IMR-90 (cell line): ENCODE data around the gene ZNFX1. TPM values are rescaled to one million over a fixed set of nuclear protein-coding genes. Genes with fewer than 3 reads are reported as not detected.

Experiments
- ATAC-seq: fragments of 200-7000 bp; cut with Tn5 transposase; 2 replicates; pipeline ENCODE4 v1.9.1; 2020; ENCODE audit warnings: low read depth, mild to moderate bottlenecking, moderate library complexity
- BruUV-seq: library from RNA; stranded (reverse); fragments of 400-500 nt; replicated peaks from 2 replicates; lab custom pipeline; 2021; lab: Mats Ljungman, UMichigan
- CTCF ChIA-PET: fragments of 300-600 bp; formaldehyde crosslinking; extraction: SDS; loops from one replicate; lab custom pipeline; 2021; ENCODE audit warnings: antibody characterized with exemption; lab: Yijun Ruan, JAX
- POLR2A ChIA-PET: fragments of 300-600 bp; sonication (Branson Sonifier 250); formaldehyde crosslinking; loops from one replicate; lab custom pipeline; 2022; ENCODE audit warnings: antibody characterized with exemption; ENCODE audit not compliant: unreplicated experiment; lab: Charles Lee
- DNase-seq: peaks from one replicate; pipeline ENCODE4 v3.0.0; 2013
- H2AFZ ChIP-seq: replicated peaks from 2 replicates; pipeline ENCODE3; 2013; ENCODE audit warnings: low read length, mild to moderate bottlenecking; ENCODE audit not compliant: poor library complexity
- H2AK5ac ChIP-seq: 2 replicates; pipeline ENCODE4 v1.6.1; 2013; ENCODE audit warnings: low read depth, low read length, inconsistent platforms
- H2AK9ac ChIP-seq: replicated peaks from 2 replicates; pipeline ENCODE3; 2013; ENCODE audit warnings: mild to moderate bottlenecking, low read depth, low read length, moderate library complexity; ENCODE audit not compliant: poor library complexity
- H2BK120ac ChIP-seq: 2 replicates; pipeline ENCODE4 v1.6.1; 2013; ENCODE audit warnings: low read depth, low read length, inconsistent platforms
- H2BK15ac ChIP-seq: 3 replicates; pipeline ENCODE4 v1.6.1; 2013; ENCODE audit warnings: low read depth, low read length, inconsistent platforms
- H2BK20ac ChIP-seq: 2 replicates; pipeline ENCODE4 v1.6.1; 2013; ENCODE audit warnings: low read depth, mild to moderate bottlenecking, inconsistent platforms, low read length, moderate library complexity
- H2BK5ac ChIP-seq: 2 replicates; pipeline ENCODE4 v1.6.1; 2013; ENCODE audit warnings: mild to moderate bottlenecking, low read depth, low read length, inconsistent platforms; ENCODE audit not compliant: poor library complexity, severe bottlenecking
- H3K14ac ChIP-seq: replicated peaks from 2 replicates; pipeline ENCODE4 v1.6.1; 2013; ENCODE audit warnings: low read depth, low read length, inconsistent platforms
- H3K18ac ChIP-seq: 2 replicates; pipeline ENCODE4 v1.6.1; 2013; ENCODE audit warnings: low read depth, low read length, control low read depth
- H3K23ac ChIP-seq: 2 replicates; pipeline ENCODE4 v1.6.1; 2013; ENCODE audit warnings: low read depth, low read length, inconsistent platforms
- H3K27ac ChIP-seq: 2 replicates; pipeline ENCODE4 v1.5.1; 2013; ENCODE audit warnings: mild to moderate bottlenecking, control low read depth, low read length; ENCODE audit not compliant: insufficient read depth
- H3K27me3 ChIP-seq: 2 replicates; pipeline ENCODE4 v1.6.1; 2013; ENCODE audit warnings: low read length; ENCODE audit not compliant: control insufficient read depth, insufficient read depth
- H3K36me3 ChIP-seq: 2 replicates; pipeline ENCODE4 v1.6.1; 2013; ENCODE audit warnings: low read length, mixed read lengths; ENCODE audit not compliant: control insufficient read depth, insufficient read depth
- H3K4ac ChIP-seq: 2 replicates; pipeline ENCODE4 v1.6.1; 2013; ENCODE audit warnings: low read depth, low read length, inconsistent platforms
- H3K4me1 ChIP-seq: 2 replicates; pipeline ENCODE4 v1.6.1; 2013; ENCODE audit warnings: low read length, mixed read lengths; ENCODE audit not compliant: control insufficient read depth, insufficient read depth
- H3K4me2 ChIP-seq: 2 replicates; pipeline ENCODE4 v1.6.1; 2013; ENCODE audit warnings: low read depth, mild to moderate bottlenecking, control low read depth, low read length, moderate library complexity
- H3K4me3 ChIP-seq: 2 replicates; pipeline ENCODE4 v1.5.1; 2013; ENCODE audit warnings: low read depth, mild to moderate bottlenecking, control low read depth, low read length, moderate library complexity; ENCODE audit not compliant: insufficient read depth
- H3K56ac ChIP-seq: 2 replicates; pipeline ENCODE4 v1.6.1; 2013; ENCODE audit warnings: low read length, inconsistent platforms; ENCODE audit not compliant: insufficient read depth; ENCODE audit errors: extremely low read depth
- H3K79me1 ChIP-seq, 2 experiments: 2 replicates each; pipeline ENCODE4 v1.6.1; 2013; ENCODE audit warnings: low read length in 2 of 2, inconsistent platforms in 1 of 2, low read depth in 1 of 2
- H3K9ac ChIP-seq: 2 replicates; pipeline ENCODE4 v1.6.1; 2013; ENCODE audit warnings: low read depth, low read length, control low read depth
- H3K9me1 ChIP-seq: 2 replicates; pipeline ENCODE4 v1.6.1; 2013; ENCODE audit warnings: low read length, inconsistent platforms; ENCODE audit not compliant: insufficient read depth
- H3K9me3 ChIP-seq: 2 replicates; pipeline ENCODE4 v1.6.1; 2013; ENCODE audit warnings: low read length; ENCODE audit not compliant: control insufficient read depth, insufficient read depth
- H4K20me1 ChIP-seq: 2 replicates; pipeline ENCODE4 v1.6.1; 2013; ENCODE audit warnings: low read length, inconsistent platforms; ENCODE audit not compliant: insufficient read depth
- H4K5ac ChIP-seq: 2 replicates; pipeline ENCODE4 v1.6.1; 2013; ENCODE audit warnings: mild to moderate bottlenecking, low read depth, low read length, control low read depth
- H4K8ac ChIP-seq, 2 experiments: 2 replicates each; pipeline ENCODE4 v1.6.1; 2013; ENCODE audit warnings: low read depth in 2 of 2, low read length in 2 of 2, control low read depth in 1 of 2, inconsistent platforms in 1 of 2
- H4K91ac ChIP-seq: 2 replicates; pipeline ENCODE4 v1.6.1; 2013; ENCODE audit warnings: low read depth, low read length, inconsistent platforms; ENCODE audit not compliant: insufficient read depth
- BHLHE40 ChIP-seq: fragments of 150-350 bp; IDR thresholded peaks from 2 replicates; pipeline ENCODE4 v1.6.1; 2016; ENCODE audit warnings: mild to moderate bottlenecking, low read depth, low read length
- CEBPB ChIP-seq: IDR thresholded peaks from 2 replicates; pipeline ENCODE4 v1.6.1; 2012; ENCODE audit warnings: low read depth, low read length, improper control_type of control experiment
- CHD1 ChIP-seq: IDR thresholded peaks from 2 replicates; pipeline ENCODE4 v1.6.1; 2012; ENCODE audit warnings: low read depth, low read length, improper control_type of control experiment
- CTCF ChIP-seq: conservative IDR thresholded peaks from 2 replicates; pipeline ENCODE4 v1.5.1; 2012; ENCODE audit warnings: mild to moderate bottlenecking, low read depth, low read length, improper control_type of control experiment
- FOS ChIP-seq: fragments of 150-350 bp; IDR thresholded peaks from 2 replicates; pipeline ENCODE4 v1.6.1; 2016; ENCODE audit warnings: low read depth, low read length
- MAFK ChIP-seq: IDR thresholded peaks from 2 replicates; pipeline ENCODE4 v1.6.1; 2012; ENCODE audit warnings: low read depth, low read length, improper control_type of control experiment
- MXI1 ChIP-seq: IDR thresholded peaks from 2 replicates; pipeline ENCODE4 v1.6.1; 2012; ENCODE audit warnings: low read depth, mild to moderate bottlenecking, low read length, moderate library complexity, borderline replicate concordance
- NFE2L2 ChIP-seq: fragments of 150-350 bp; IDR thresholded peaks from 2 replicates; pipeline ENCODE4 v1.6.1; 2016; ENCODE audit warnings: low read depth, mild to moderate bottlenecking, low read length
- RAD21 ChIP-seq: IDR thresholded peaks from 2 replicates; pipeline ENCODE4 v1.6.1; 2012; ENCODE audit warnings: low read length, improper control_type of control experiment
- SMC3 ChIP-seq: fragments of 150-350 bp; IDR thresholded peaks from 2 replicates; pipeline ENCODE4 v1.6.1; 2016; ENCODE audit warnings: low read depth, mild to moderate bottlenecking, antibody characterized with exemption, low read length, moderate library complexity
- WGBS, 2 experiments: methylation state at CpG; one replicate each; pipeline versions ENCODE4 v1.1.5 to v1.1.7; 2013; ENCODE audit warnings: missing lambda C conversion rate in 2 of 2; ENCODE audit not compliant: insufficient read length in 1 of 2; ENCODE audit errors: extremely low coverage in 2 of 2; 5-methylcytosine and 5-hydroxymethylcytosine counted together
- dilution Hi-C: fragments of 300-500 bp; cut with HindIII; formaldehyde crosslinking; loops from one replicate; pipeline ENCODE4 v1.14.3; 2018; ENCODE audit warnings: low sequenced_read_pairs; ENCODE audit not compliant: unreplicated experiment
- in situ Hi-C: fragments of 300-500 bp; cut with MboI; formaldehyde crosslinking; loops from 3 replicates; pipeline ENCODE4 v1.14.3; 2019; ENCODE audit warnings: low sequenced_read_pairs, inconsistent platforms, mixed read lengths
- intact Hi-C: fragments of 100-400 bp; cut with micrococcal nuclease; formaldehyde crosslinking; loops from 2 replicates; pipeline ENCODE4 v1.10.0; 2022
- polyA plus RNA-seq, 3 experiments: library from polyadenylated mRNA; depleted of rRNA; stranded (reverse); fragments of >200 nt; gene quantifications; 2 replicates each; pipeline ENCODE4 v1.2.3, GENCODE V29; 2012; ENCODE audit warnings: low replicate concordance in 1 of 3
- total RNA-seq: library from RNA; depleted of rRNA; stranded (reverse); fragments of >200 nt; gene quantifications from 2 replicates; pipeline ENCODE4 v1.2.3, GENCODE V29; 2012

Gene ZNFX1
- total and polyA plus RNA-seq, 2 of the 4 experiments (the other 2 are of a cell fraction), result 10.9 to 60.9 TPM

GRCh38 chr20:49225896-49226295 lies 52.0 kb downstream of the ZNFX1 start:
- ATAC-seq, result no peak

More at GRCh38 chr20:49225896-49226295, 52.0 kb downstream of the ZNFX1 start:
- H3K4me3 ChIP-seq, result no peak overlapping the region
- H2AK9ac ChIP-seq, result no peak overlapping the region
- H2BK5ac ChIP-seq, result no peak overlapping the region
- H2AFZ ChIP-seq, result no peak overlapping the region
- H2AK5ac ChIP-seq, result no peak overlapping the region
- no peak overlapping the region for H4K8ac ChIP-seq
- H4K91ac ChIP-seq, result no peak overlapping the region
- 100% methylated on average over 2 of the region's 7 CpGs; no CpG with 5 or more reads in 1 of the 2 experiments for WGBS, 2 experiments
- TF ChIP-seq NFE2L2 (no peak), CHD1 (no peak), BHLHE40 (no peak), MAFK (no peak), CTCF (no peak), FOS (no peak), SMC3 (no peak), MXI1 (no peak), RAD21 (no peak), CEBPB (no peak)
- CTCF ChIA-PET, result no interaction called here
- H2BK120ac ChIP-seq, result no peak overlapping the region
- H3K27ac ChIP-seq, result no peak overlapping the region
- no peak overlapping the region for H3K18ac ChIP-seq
- no peak overlapping the region for H3K56ac ChIP-seq
- POLR2A ChIA-PET, result no interaction called here
- H3K9ac ChIP-seq, result no peak overlapping the region
- intact Hi-C loops (no loop called here), dilution Hi-C loops (no loop called here), in situ Hi-C loops (no loop called here)
- no peaks in the 10 kb centered on the region for H3K27me3 ChIP-seq
- no peak overlapping the region for H2BK15ac ChIP-seq
- H3K9me1 ChIP-seq, result no peaks in the 10 kb centered on the region
- H3K23ac ChIP-seq, result no peak overlapping the region
- no peak overlapping the region for H4K5ac ChIP-seq
- no peak overlapping the region for H3K4me2 ChIP-seq
- no TSS peak for BruUV-seq
- no peak overlapping the region for H3K4ac ChIP-seq
- H3K9me3 ChIP-seq, result no peaks in the 10 kb centered on the region
- peaks cover 1% of the 10 kb centered on the region; the same call in 1 of the 2 replicates for H3K4me1 ChIP-seq
- no peak overlapping the region for H3K14ac ChIP-seq
- DNase-seq, result no peak
- H4K20me1 ChIP-seq, result no peaks in the 10 kb centered on the region
- H3K36me3 ChIP-seq, result peaks cover 58% of the 10 kb centered on the region
- no peak overlapping the region for H2BK20ac ChIP-seq
- H3K79me1 ChIP-seq, result peaks cover 0 to 12% of the 10 kb centered on the region in 2 experiments; a peak in 2 of 4 replicates
